ENCODE data around the gene MCRIP2. TPM values are rescaled to one million over a fixed set of nuclear protein-coding genes. Genes with fewer than 3 reads are reported as not detected.

MCRIP2 gene
- total and polyA plus RNA-seq, 9 of the 15 experiments (the other 6 are each of a cell fraction or from before 2014, with no cell fraction given): 0.80 to 120 (median 35.2) TPM

- no peak for TF ChIP-seq ZNF609 (CRISPR knock-in tag; IDR thresholded peaks at IDR 0.05; ENCODE audit: borderline replicate concordance)
Observed at GRCh38 chr16:679814-680624, 38.4 kb downstream of the MCRIP2 start, which contains the start of gene STUB1 (continued).

- Histone ChIP-seq H3K9me1 (ENCODE audit: control insufficient read depth, insufficient read depth, low read length) (peaks cover 11% of the 10 kb centered on the region), H3K27ac (ENCODE audit: extremely low read depth, low read depth, low read length) (peak overlapping the region; percentile 89), H3K36me3 (ENCODE audit: control insufficient read depth, insufficient read depth, low read length) (peaks cover 42% of the 10 kb centered on the region), H3K27me3 (ENCODE audit: control insufficient read depth in 2 of 2, insufficient read depth in 2 of 2, low read length in 2 of 2) (no peaks in the 10 kb centered on the region), H2AFZ (ENCODE audit: low read depth, low read length) (no peak overlapping the region; the same call in 1 of the 2 replicates), H3K79me2 (ENCODE audit: control insufficient read depth, insufficient read depth, low read length) (peaks cover 41% of the 10 kb centered on the region), H3K4me1 (replicated peaks in 1 of 2; ENCODE audit: control insufficient read depth in 2 of 2, insufficient read depth in 2 of 2, low read length in 2 of 2) (peaks cover 33 to 98% of the 10 kb centered on the region in 2 experiments), H3K4me2 (ENCODE audit: insufficient read depth, low read length) (peak overlapping the region; percentile 75), H4K20me1 (replicated peaks; ENCODE audit: control insufficient read depth, insufficient read depth, low read length) (peaks cover 21% of the 10 kb centered on the region), H3K4me3 (peak overlapping the region; percentile 98), H3K9me3 (replicated peaks; ENCODE audit: control insufficient read depth, insufficient read depth, low read depth, low read length) (no peaks in the 10 kb centered on the region), H3K9ac (ENCODE audit: insufficient read depth in 1 of 2, low read depth in 2 of 2, low read length in 2 of 2) (peak overlapping the region; percentile 83 to 98)
- BruUV-seq (replicated peaks): no TSS peak
- in situ Hi-C loops (cut with MboI) (no loop called here), intact Hi-C loops (cut with micrococcal nuclease) (loop anchor here (5.0 kb wide), 1 partner anchor 283 kb away; the partner anchor contains the start of gene NME4)
- no peak for FAIRE-seq
- ATAC-seq: no peak
- ChIA-PET POLR2A (interaction anchor here (0.5 to 1.8 kb wide), 10 partner anchors 10 to 1118 kb away, joined by 3 to 10 read pairs (median 3); partner anchors contain the start of genes WDR24 and WFIKKN1), CTCF (ENCODE audit: low intra/inter-chr PET ratio) (no interaction called here)
- DNase-seq (ENCODE audit: extremely low read depth in 1 of 4, low spot score in 3 of 4): peak in 1 of 4 experiments; percentile 34
- 3% methylated on average over 19 of the region's 38 CpGs for WGBS (ENCODE audit: insufficient coverage, low coverage, missing lambda C conversion rate)
- TF ChIP-seq ZNF384 (IDR thresholded peaks at IDR 0.05; ENCODE audit: low read depth, low read length) (no peak), RFX1 (IDR thresholded peaks at IDR 0.05) (no peak), RREB1 (CRISPR knock-in tag; IDR thresholded peaks at IDR 0.05) (0 out of 2 replicates have a peak, but pooled peaks have one; percentile 11), RBM17 (IDR thresholded peaks at IDR 0.05; ENCODE audit: borderline replicate concordance, low read depth, low read length) (no peak), CHD1 (IDR thresholded peaks at IDR 0.05; ENCODE audit: low read length) (no peak), MEF2A (IDR thresholded peaks at IDR 0.05; ENCODE audit: control insufficient read depth, low read depth, low read length) (no peak), TCF7 (IDR thresholded peaks at IDR 0.05; ENCODE audit: borderline replicate concordance) (no peak)
Observed at GRCh38 chr16:680625-680945, 39.0 kb downstream of the MCRIP2 start.
